Astrocyte of the cerebellum (primary cell): ENCODE data around the gene FBXW12.
A peak's percentile ranks its signal among the peaks of the same experiment; 100 is the strongest.

Experiments
- DNase-seq: peaks from one replicate; pipeline ENCODE4 v3.0.0-alpha.2; 2011; ENCODE audit warnings: low read depth
- H3K4me3 ChIP-seq: 2 replicates; pipeline ENCODE4 v1.5.1; 2011; ENCODE audit warnings: mild to moderate bottlenecking, low read depth, low read length, moderate library complexity
- in situ Hi-C: cut with HindIII; loops from 2 replicates; pipeline ENCODE4 v1.10.0; 2017; ENCODE audit warnings: low sequenced_read_pairs
- TF ChIP-seq, protein P1 (sequence below): IDR thresholded peaks from 2 replicates; pipeline ENCODE4 v1.5.1; 2012; ENCODE audit warnings: low read length, low read depth, moderate library complexity, mild to moderate bottlenecking; ENCODE audit errors: missing control alignments

The FBXW12 gene

DNA sequence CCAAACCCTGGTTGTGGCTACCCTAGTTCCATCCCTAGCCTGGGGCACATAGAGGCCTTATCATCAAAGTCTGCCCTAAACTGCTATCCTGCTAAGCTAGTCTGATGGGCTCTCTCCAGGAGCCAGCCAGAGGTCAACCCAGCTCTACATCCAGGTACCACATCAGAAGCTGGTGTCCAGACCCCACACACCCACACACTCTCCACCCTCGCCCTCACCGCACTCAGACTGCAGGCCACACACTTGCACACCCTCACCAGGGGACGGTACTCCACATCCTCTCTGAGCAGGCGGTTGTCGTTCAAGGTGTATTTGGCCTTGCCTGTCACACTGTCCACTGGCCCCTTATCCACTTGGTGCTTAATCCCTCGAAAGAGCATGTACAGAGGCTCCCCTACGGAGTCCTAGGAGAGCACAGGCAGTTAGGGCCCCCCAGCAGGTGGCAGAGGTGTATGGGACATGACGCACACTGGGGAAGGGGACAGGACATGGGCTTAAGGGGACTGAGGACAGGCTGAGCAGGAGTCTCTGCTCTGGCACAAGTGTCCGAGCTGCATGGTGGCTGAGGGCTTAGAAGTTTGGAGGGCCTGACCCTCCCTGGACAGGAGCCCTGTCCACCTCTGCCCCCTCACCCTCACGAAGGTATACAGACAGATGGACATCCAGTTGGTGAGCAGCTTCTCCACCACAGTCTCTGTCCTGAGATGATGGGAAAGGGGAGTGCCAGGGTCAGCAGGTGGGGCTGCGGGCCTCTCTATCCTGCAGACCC, 39.8 kb downstream of the FBXW12 start:
- in situ Hi-C loops, result no loop called here
- TF ChIP-seq, protein P1, sequence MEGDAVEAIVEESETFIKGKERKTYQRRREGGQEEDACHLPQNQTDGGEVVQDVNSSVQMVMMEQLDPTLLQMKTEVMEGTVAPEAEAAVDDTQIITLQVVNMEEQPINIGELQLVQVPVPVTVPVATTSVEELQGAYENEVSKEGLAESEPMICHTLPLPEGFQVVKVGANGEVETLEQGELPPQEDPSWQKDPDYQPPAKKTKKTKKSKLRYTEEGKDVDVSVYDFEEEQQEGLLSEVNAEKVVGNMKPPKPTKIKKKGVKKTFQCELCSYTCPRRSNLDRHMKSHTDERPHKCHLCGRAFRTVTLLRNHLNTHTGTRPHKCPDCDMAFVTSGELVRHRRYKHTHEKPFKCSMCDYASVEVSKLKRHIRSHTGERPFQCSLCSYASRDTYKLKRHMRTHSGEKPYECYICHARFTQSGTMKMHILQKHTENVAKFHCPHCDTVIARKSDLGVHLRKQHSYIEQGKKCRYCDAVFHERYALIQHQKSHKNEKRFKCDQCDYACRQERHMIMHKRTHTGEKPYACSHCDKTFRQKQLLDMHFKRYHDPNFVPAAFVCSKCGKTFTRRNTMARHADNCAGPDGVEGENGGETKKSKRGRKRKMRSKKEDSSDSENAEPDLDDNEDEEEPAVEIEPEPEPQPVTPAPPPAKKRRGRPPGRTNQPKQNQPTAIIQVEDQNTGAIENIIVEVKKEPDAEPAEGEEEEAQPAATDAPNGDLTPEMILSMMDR, result no peak
- DNase-seq, result no peak
- H3K4me3 ChIP-seq, result no peak overlapping the region

DNA sequence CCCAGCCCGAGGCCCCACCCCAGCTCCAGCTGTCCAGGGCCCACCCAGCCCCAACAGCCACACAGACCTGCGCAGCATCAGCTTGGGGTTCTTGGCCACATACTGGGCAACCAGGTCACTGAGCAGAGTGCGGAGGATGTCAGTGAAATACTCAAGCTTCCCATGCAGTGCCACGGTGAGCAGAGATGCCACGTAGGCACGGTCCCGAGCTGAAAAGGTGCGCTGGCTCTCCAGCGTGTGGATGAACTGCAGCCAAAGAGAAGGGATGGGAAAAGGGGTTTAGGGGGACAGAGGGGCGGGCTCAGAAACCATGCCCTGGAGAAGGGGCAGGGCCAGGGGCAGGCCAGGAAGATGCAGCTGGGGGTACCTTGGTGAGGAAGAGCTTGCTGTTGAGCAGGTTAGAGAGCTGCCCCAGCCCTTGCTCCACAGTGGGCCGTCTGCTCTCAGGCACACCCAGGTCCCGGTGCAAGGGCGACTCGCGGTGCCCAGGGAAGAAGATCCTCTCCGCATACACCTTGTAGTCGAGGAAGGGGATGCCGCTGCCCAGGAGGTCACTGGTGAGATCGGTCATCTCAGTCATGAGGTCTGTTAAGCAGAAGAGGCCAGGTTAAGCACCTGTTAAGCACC, 40.5 kb downstream of the FBXW12 start:
- DNase-seq, result no peak
- TF ChIP-seq, protein P1, result no peak
- in situ Hi-C loops, result no loop called here
- no peak overlapping the region for H3K4me3 ChIP-seq

DNA sequence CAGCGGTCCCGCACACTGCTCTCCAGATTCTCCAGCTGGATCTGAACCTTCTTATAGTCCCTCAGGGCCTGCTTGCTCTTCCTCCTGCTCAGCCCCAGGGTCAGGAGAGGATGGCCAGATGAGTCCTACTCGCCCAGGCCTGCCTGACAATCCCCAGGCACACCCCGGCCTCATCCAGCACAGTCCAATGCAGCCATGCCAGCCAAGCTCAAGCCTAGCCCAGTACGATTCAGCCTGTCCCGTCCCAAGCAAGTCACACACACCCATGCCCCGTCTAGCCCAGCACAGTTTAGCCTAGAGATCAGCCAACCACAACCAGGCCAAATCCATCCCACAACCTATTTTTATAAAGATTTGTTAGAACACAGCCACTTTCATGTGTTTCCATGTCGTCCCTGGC, 41.1 kb downstream of the FBXW12 start:
- in situ Hi-C loops, result no loop called here
- DNase-seq, result no peak
- no peak overlapping the region for H3K4me3 ChIP-seq
- TF ChIP-seq, protein P1, result no peak

DNA sequence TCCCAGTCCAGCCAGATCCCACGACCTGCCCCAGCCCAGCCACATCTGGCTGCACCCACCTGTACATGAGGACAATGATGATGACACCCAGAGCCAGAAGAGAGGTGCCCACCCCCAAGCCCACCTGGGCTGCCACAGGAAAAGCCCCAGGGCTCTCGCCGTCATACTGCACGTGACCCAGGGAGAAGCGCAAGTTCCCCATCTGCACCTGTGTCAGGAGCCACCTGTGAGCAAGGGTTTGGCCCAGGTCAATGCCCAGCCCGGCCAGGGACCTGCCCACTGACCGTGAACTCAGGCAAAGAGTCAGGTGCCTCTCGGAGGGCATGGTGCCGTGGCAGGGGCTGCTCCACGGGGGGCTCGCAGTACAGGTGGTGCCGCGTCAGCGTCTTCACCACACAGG, 41.6 kb downstream of the FBXW12 start:
- DNase-seq, result no peak
- no peak overlapping the region for H3K4me3 ChIP-seq
- TF ChIP-seq, protein P1, result no peak
- in situ Hi-C loops, result no loop called here

DNA sequence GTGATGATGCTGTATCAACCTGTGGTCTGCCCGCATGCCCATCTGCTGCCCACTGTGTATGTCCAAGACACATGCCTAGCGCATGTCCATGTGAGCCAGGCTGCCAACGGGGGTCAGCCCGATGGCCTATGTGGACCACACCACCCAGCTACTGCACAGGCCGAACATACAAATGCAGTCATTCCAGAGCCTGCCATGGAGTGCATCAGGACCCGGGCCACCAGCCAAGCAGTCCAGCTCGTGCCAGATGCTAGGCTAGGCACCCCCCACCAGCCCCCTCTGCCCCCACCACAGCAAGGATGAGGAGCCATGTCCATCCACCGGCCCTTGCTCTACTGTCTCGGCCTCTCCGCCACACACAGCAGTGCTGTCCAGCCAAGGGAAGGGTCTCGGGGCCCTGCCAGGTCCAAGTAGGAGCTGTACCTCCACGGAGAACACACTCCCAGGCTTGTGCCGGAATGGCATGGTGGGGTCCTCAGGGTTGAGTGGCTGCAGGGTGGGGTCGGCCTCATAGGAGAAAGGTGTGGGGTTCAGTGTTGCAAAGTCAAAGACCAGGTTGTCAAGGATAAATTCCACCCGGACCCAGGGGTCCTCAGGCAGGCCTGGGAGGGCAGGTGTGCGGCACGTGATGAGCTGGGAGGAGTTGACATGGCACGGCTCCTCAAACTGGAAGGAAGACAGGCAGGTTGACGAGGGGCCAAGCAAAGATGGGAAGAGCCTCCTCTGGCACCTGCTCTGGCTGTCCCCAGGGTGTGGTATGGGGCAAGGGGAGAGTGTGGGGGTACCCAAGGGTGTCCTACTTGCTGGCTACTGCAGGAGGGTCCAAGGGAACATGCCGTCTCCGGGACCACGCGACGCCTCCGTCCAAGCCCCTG, 42.6 kb downstream of the FBXW12 start:
- no peak for DNase-seq
- in situ Hi-C loops, result no loop called here
- TF ChIP-seq, protein P1, result no peak
- no peak overlapping the region for H3K4me3 ChIP-seq

DNA sequence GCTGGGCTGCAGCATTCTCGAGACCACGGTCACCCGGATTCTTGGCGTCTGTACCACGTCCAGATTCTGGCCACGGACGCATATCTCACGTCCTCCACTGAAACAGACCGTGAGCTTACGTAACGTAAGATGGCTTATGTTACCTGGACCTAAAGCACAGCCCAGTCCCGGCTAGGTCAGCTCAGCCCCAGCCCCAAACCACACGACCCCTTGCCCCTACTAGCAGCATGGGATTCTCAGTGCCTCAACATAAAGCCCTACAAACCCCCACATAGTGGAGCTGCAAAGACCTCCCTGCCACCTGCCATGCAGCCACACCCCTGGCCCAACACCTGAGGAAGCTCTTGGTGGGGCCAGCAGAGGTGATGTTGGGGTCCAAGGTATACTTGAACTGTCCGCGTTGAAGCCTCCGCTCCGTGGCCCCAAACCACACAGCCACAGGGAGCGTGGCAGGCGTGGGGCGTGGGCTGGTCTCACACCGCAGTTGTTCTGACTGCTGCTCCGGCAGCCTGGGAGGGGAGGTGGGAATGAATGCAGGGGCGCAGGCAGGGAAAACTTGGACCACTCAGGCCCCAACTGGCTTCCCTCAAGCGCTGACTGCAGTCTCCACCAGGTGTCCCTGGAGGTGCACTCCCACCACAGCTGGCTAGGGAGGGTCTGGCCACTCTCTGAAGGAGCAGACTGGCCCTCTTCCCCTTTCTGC, 43.4 kb downstream of the FBXW12 start:
- H3K4me3 ChIP-seq, result no peak overlapping the region
- TF ChIP-seq, protein P1, result peak; percentile 9

More for the DNA sequence above, 43.4 kb downstream of the FBXW12 start:
- no peak for DNase-seq
- in situ Hi-C loops, result no loop called here
